HG02610 (cell line): ENCODE results near the gene DCST1.

ENCODE experiments used
- ATAC-seq: cut with Tn5 transposase; IDR thresholded peaks from one replicate; pipeline ENCODE4 v1.9.1; 2021; ENCODE audit warnings: mild to moderate bottlenecking, moderate library complexity; ENCODE audit not compliant: unreplicated experiment

DCST1 gene

GRCh38 chr1:155070158-155070621, 36.6 kb downstream of the DCST1 start:
- ATAC-seq: no peak

- ATAC-seq: peak; percentile 76
Observed at GRCh38 chr1:155070721-155071569, 37.3 kb downstream of the DCST1 start.

GRCh38 chr1:155071701-155072100, 38.1 kb downstream of the DCST1 start:
- ATAC-seq: no peak

GRCh38 chr1:155072531-155073289, 39.1 kb downstream of the DCST1 start:
- ATAC-seq: no peak

- ATAC-seq: no peak
Observed at GRCh38 chr1:155073377-155074242, 40.0 kb downstream of the DCST1 start.

GRCh38 chr1:155075535-155075934, 41.9 kb downstream of the DCST1 start:
- ATAC-seq: no peak

- ATAC-seq: no peak
Observed at GRCh38 chr1:155076371-155076770, 42.7 kb downstream of the DCST1 start.

GRCh38 chr1:155077346-155077745, 43.7 kb downstream of the DCST1 start:
- no peak for ATAC-seq

- no peak for ATAC-seq
Observed at GRCh38 chr1:155077758-155078445, 44.3 kb downstream of the DCST1 start.

- no peak for ATAC-seq
Observed at GRCh38 chr1:155078469-155079209, 45.0 kb downstream of the DCST1 start, which contains the start of gene EFNA3. Gene EFNA3, plus strand, starts transcription at chr1:155078837. Its CDS starts 105 bp downstream, at chr1:155078942.

GRCh38 chr1:155079210-155079486, 45.5 kb downstream of the DCST1 start:
- ATAC-seq: no peak

GRCh38 chr1:155079487-155080311, 46.1 kb downstream of the DCST1 start:
- no peak for ATAC-seq

- no peak for ATAC-seq
Observed at GRCh38 chr1:155080312-155081228, 46.9 kb downstream of the DCST1 start.

GRCh38 chr1:155081472-155082300, 48.1 kb downstream of the DCST1 start:
- ATAC-seq: no peak

- ATAC-seq: no peak
Observed at GRCh38 chr1:155082301-155083051, 48.9 kb downstream of the DCST1 start.

- no peak for ATAC-seq
Observed at GRCh38 chr1:155083052-155083541, 49.5 kb downstream of the DCST1 start.
